Common myeloid progenitor, CD34-positive (primary cell): ENCODE data around the gene KRT86.
A peak's percentile ranks its signal among the peaks of the same experiment; 100 is the strongest.
"Not testable (repeated sequence)": the region's sequence is repeated elsewhere in the genome, so short reads cannot be mapped to it uniquely, and the experiment has no call there.

Source experiments
- CTCF ChIA-PET: fragments of 350-600 bp; sonication (Branson Sonifier 250); formaldehyde crosslinking; loops from one replicate; lab custom pipeline; 2021; ENCODE audit warnings: antibody characterized with exemption; lab: Charles Lee
- POLR2A ChIA-PET: fragments of 350-600 bp; sonication (Branson Sonifier 250); formaldehyde crosslinking; loops from one replicate; lab custom pipeline; 2021; ENCODE audit warnings: antibody characterized with exemption; lab: Charles Lee
- DNase-seq, 3 donors: peaks; one replicate each; pipeline versions ENCODE4 v3.0.0 to v3.0.0-alpha.2; 2013
- H3K27ac ChIP-seq, 2 experiments: 1 replicate in 1 of 2; 2 replicates in 1 of 2; pipeline ENCODE4 v1.7.0; 2013; ENCODE audit warnings: inconsistent platforms in 2 of 2, low read length in 2 of 2, mild to moderate bottlenecking in 2 of 2, low read depth in 1 of 2, moderate library complexity in 1 of 2; ENCODE audit not compliant: severe bottlenecking in 2 of 2, insufficient read depth in 1 of 2, poor library complexity in 1 of 2
- H3K27me3 ChIP-seq, 5 experiments: replicated peaks in 2 of 5; 1 replicate in 3 of 5; 2 replicates in 2 of 5; pipeline versions ENCODE4 v1.6.1 to v1.7.0; 2013; ENCODE audit warnings: low read length in 4 of 5, mild to moderate bottlenecking in 2 of 5, moderate library complexity in 2 of 5, inconsistent platforms in 1 of 5; ENCODE audit not compliant: insufficient read depth in 5 of 5, control insufficient read depth in 4 of 5
- H3K36me3 ChIP-seq, 4 experiments: 1 replicate in 2 of 4; 2 replicates in 2 of 4; pipeline versions ENCODE4 v1.6.1 to v1.7.0; 2013; ENCODE audit warnings: low read length in 3 of 4, control low read depth in 1 of 4, mild to moderate bottlenecking in 1 of 4; ENCODE audit not compliant: control insufficient read depth in 4 of 4, insufficient read depth in 4 of 4
- H3K4me1 ChIP-seq, 4 experiments: 1 replicate in 3 of 4; 2 replicates in 1 of 4; pipeline versions ENCODE4 v1.6.1 to v1.7.1; 2013; ENCODE audit warnings: low read length in 3 of 4, mild to moderate bottlenecking in 3 of 4, control low read depth in 1 of 4, inconsistent platforms in 1 of 4, moderate library complexity in 1 of 4; ENCODE audit not compliant: control insufficient read depth in 4 of 4, insufficient read depth in 4 of 4; ENCODE audit errors: control extremely low read depth in 1 of 4
- H3K4me3 ChIP-seq, 7 experiments: 1 replicate in 4 of 7; 2 replicates in 3 of 7; pipeline versions ENCODE4 v1.5.1 to v1.7.0; 2013; ENCODE audit warnings: mild to moderate bottlenecking in 7 of 7, low read length in 6 of 7, moderate library complexity in 6 of 7, inconsistent platforms in 2 of 7, low read depth in 2 of 7, control low read depth in 1 of 7; ENCODE audit not compliant: insufficient read depth in 4 of 7, control insufficient read depth in 1 of 7; ENCODE audit errors: extremely low read depth in 1 of 7
- H3K9me3 ChIP-seq, 5 experiments: 1 replicate in 4 of 5; 2 replicates in 1 of 5; pipeline versions ENCODE4 v1.6.1 to v1.7.1; 2013; ENCODE audit warnings: low read length in 4 of 5, mild to moderate bottlenecking in 2 of 5, inconsistent platforms in 1 of 5, low read depth in 1 of 5, moderate library complexity in 1 of 5; ENCODE audit not compliant: control insufficient read depth in 4 of 5, insufficient read depth in 2 of 5; ENCODE audit errors: control extremely low read depth in 1 of 5
- WGBS: methylation state at CpG from one replicate; pipeline ENCODE4 v1.1.5; 2013; ENCODE audit not compliant: insufficient coverage; 5-methylcytosine and 5-hydroxymethylcytosine counted together

KRT86 gene

DNA sequence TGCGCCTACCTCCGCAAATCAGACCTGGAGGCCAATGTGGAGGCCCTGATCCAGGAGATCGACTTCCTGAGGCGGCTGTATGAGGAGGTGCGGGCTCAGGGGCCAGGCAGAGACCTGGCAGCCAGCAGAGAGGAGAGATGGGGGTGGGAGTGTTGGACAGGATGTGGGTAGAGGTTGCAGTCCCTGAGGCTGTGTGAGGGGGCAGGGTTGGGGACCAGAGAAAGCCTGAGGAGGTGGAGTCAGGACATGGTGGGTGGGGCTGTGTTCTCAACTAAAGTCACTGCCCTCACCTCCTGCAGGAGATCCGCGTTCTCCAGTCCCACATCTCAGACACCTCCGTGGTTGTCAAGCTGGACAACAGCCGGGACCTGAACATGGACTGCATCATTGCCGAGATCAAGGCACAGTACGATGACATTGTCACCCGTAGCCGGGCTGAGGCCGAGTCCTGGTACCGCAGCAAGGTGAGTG lies 30.5 kb downstream of the KRT86 start:
- CTCF ChIA-PET, result interaction anchor here (1.1 to 10.0 kb wide), 4 partner anchors 11 to 26 kb away, joined by 3 to 151 read pairs (median 50); partner anchors contain the start of gene KRT83
- peak; percentile 15 to 62 (median 61) for DNase-seq

GRCh38 chr12:52305921-52306705 lies 31.7 kb downstream of the KRT86 start:
- Histone ChIP-seq H3K36me3 (no peaks in the 10 kb centered on the region), H3K27ac (no peak overlapping the region), H3K4me3 (no peak overlapping the region), H3K4me1 (peaks cover 0 to 24% (median 21%) of the 10 kb centered on the region in 4 experiments), H3K9me3 (no peaks in the 10 kb centered on the region), H3K27me3 (peaks cover 3 to 43% (median 25%) of the 10 kb centered on the region in 5 experiments)
- WGBS, result 90% methylated on average over 5 of the region's 11 CpGs
- CTCF ChIA-PET, result interaction anchor here (0.7 to 10.0 kb wide), 16 partner anchors 8 to 162 kb away, joined by 3 to 151 read pairs (median 4); partner anchors contain the start of gene KRT83
- DNase-seq, result no peak
- POLR2A ChIA-PET, result no interaction called here

More for the DNA sequence above, 30.5 kb downstream of the KRT86 start:
- POLR2A ChIA-PET, H3K36me3 ChIP-seq, H3K4me3 ChIP-seq, H3K9me3 ChIP-seq, H3K27ac ChIP-seq: not testable (repeated sequence)
- Histone ChIP-seq H3K27me3 (peaks cover 3 to 36% (median 22%) of the 10 kb centered on the region in 5 experiments), H3K4me1 (peaks cover 0 to 24% (median 21%) of the 10 kb centered on the region in 4 experiments)
- WGBS, result 17% methylated on average over 5 of the region's 15 CpGs

- Histone ChIP-seq H3K4me1 (peaks cover 0 to 24% (median 21%) of the 10 kb centered on the region in 4 experiments), H3K36me3 (no peaks in the 10 kb centered on the region), H3K27me3 (peaks cover 3 to 48% (median 25%) of the 10 kb centered on the region in 5 experiments), H3K27ac (no peak overlapping the region), H3K9me3 (no peaks in the 10 kb centered on the region), H3K4me3 (no peak overlapping the region)
- 100% methylated on average over 2 of the region's 2 CpGs for WGBS
- CTCF ChIA-PET, result interaction anchor here (0.7 to 10.0 kb wide), 19 partner anchors 8 to 282 kb away, joined by 3 to 151 read pairs (median 4); partner anchors contain the start of gene KRT83
- no peak for DNase-seq
- POLR2A ChIA-PET, result interaction anchor here (0.6 kb wide), 1 partner anchor 110 kb away, joined by 3 read pairs; no protein-coding TSS in a partner anchor
These were observed 32.3 kb downstream of the KRT86 start for GRCh38 chr12:52306731-52307130.

DNA sequence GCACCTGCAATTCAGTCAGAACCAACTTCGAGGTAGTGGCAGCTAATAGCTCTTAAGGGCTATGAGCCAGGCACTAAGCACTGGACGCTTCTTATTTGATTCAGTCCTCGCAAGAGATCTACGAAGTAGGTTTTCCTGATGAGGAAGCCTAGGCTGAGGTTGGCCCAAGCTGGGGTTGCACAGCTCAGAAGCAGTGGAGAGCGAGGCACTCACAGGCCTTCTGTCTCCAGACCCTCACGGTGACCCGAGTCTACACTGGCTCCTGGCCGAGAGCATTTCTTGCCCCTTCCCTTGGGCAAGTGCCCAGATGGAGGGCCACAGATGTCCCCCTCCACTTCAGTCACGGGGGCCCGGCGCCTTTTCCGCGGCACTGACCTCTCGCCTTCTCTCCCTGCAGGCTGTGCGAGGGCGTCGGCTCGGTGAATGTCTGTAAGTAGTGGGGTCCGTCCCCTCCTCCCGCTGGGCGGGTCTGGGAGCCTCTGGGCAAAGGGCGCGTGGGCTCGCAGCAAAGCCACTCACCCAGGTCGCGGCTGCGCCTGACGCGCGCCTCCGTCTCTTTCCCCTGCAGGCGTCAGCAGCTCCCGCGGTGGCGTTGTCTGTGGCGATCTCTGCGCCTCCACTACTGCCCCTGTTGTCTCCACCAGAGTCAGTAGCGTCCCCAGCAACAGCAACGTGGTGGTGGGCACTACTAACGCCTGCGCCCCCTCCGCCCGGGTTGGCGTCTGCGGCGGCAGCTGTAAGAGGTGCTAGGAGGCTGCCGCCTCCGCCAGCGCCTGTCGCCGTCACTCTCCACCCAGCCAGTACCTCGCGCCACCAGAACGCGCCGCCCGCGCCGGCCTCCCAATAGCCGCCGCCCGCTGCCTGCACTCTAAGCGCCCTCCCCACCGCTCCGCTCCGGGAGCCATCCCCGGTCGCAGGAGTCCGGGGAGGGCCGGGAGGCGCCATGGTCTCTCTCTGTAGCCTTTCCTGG lies 33.7 kb downstream of the KRT86 start:
- H3K36me3 ChIP-seq, result no peaks in the 10 kb centered on the region
- ChIA-PET POLR2A (interaction anchor here (0.8 kb wide), 1 partner anchor 20 kb away, joined by 3 read pairs; no protein-coding TSS in a partner anchor), CTCF (interaction anchor here (0.7 to 10.0 kb wide), 20 partner anchors 8 to 164 kb away, joined by 3 to 151 read pairs (median 6); partner anchors contain the start of gene KRT83)
- H3K27ac ChIP-seq, result no peak overlapping the region
- peak; percentile 50 to 80 (median 71) for DNase-seq
- no peaks in the 10 kb centered on the region for H3K9me3 ChIP-seq
- peaks cover 3 to 57% (median 30%) of the 10 kb centered on the region in 5 experiments for H3K27me3 ChIP-seq
- H3K4me1 ChIP-seq, result peaks cover 0 to 24% (median 21%) of the 10 kb centered on the region in 4 experiments
- WGBS, result 10% methylated on average over 63 of the region's 71 CpGs
- H3K4me3 ChIP-seq, result peak overlapping the region in 5 of 7 experiments; percentile 38 to 76 (median 61)

- Histone ChIP-seq H3K4me3 (peak overlapping the region in 4 of 7 experiments; percentile 38 to 76 (median 64)), H3K9me3 (no peaks in the 10 kb centered on the region), H3K27ac (no peak overlapping the region), H3K36me3 (no peaks in the 10 kb centered on the region), H3K27me3 (peaks cover 3 to 60% (median 30%) of the 10 kb centered on the region in 5 experiments), H3K4me1 (peaks cover 0 to 24% (median 21%) of the 10 kb centered on the region in 4 experiments)
- DNase-seq, result no peak
- ChIA-PET POLR2A (interaction anchor here (0.8 kb wide), 1 partner anchor 19 kb away, joined by 3 read pairs; no protein-coding TSS in a partner anchor), CTCF (interaction anchor here (0.9 to 10.0 kb wide), 11 partner anchors 14 to 152 kb away, joined by 3 to 151 read pairs (median 6); partner anchors contain the start of gene KRT83)
- WGBS, result 63% methylated on average over 15 of the region's 15 CpGs
These were observed 34.5 kb downstream of the KRT86 start for GRCh38 chr12:52308806-52309425.
